Activated T-cell treated with anti-CD3 and anti-CD28 coated beads, Interleukin-2, amount 50 U/mL, for 1 hour (primary cell): ENCODE data around the gene ALK.

Source experiments
- DNase-seq: peaks from one replicate; pipeline ENCODE4 v3.0.0-alpha.2; 2020

The ALK gene

GRCh38 chr2:29640360-29640759, 281.0 kb downstream of the ALK start:
- DNase-seq = no peak

- no peak for DNase-seq
Observed at GRCh38 chr2:29638641-29639040, 282.7 kb downstream of the ALK start.

GRCh38 chr2:29634916-29635315, 286.5 kb downstream of the ALK start:
- no peak for DNase-seq

GRCh38 chr2:29632018-29632417, 289.4 kb downstream of the ALK start:
- no peak for DNase-seq

GRCh38 chr2:29629495-29629894, 291.9 kb downstream of the ALK start:
- DNase-seq = no peak

GRCh38 chr2:29628862-29629261, 292.5 kb downstream of the ALK start:
- DNase-seq = no peak

- no peak for DNase-seq
Observed at GRCh38 chr2:29628108-29628745, 293.2 kb downstream of the ALK start.

- DNase-seq = no peak
Observed at GRCh38 chr2:29627279-29627711, 294.1 kb downstream of the ALK start.

- DNase-seq = no peak
Observed at GRCh38 chr2:29620890-29621289, 300.5 kb downstream of the ALK start.

GRCh38 chr2:29619689-29620088, 301.7 kb downstream of the ALK start:
- no peak for DNase-seq

- no peak for DNase-seq
Observed at GRCh38 chr2:29618024-29618423, 303.4 kb downstream of the ALK start.

- no peak for DNase-seq
Observed at GRCh38 chr2:29617351-29617750, 304.0 kb downstream of the ALK start.

GRCh38 chr2:29616569-29616968, 304.8 kb downstream of the ALK start:
- DNase-seq = no peak

GRCh38 chr2:29615841-29616240, 305.5 kb downstream of the ALK start:
- DNase-seq = no peak

- DNase-seq = no peak
Observed at GRCh38 chr2:29615183-29615582, 306.2 kb downstream of the ALK start.

GRCh38 chr2:29614295-29614830, 307.0 kb downstream of the ALK start:
- no peak for DNase-seq

- no peak for DNase-seq
Observed at GRCh38 chr2:29613792-29614266, 307.6 kb downstream of the ALK start.

GRCh38 chr2:29613067-29613466, 308.3 kb downstream of the ALK start:
- no peak for DNase-seq

- no peak for DNase-seq
Observed at GRCh38 chr2:29612568-29612967, 308.8 kb downstream of the ALK start.

GRCh38 chr2:29611850-29612249, 309.5 kb downstream of the ALK start:
- DNase-seq = no peak

- no peak for DNase-seq
Observed at GRCh38 chr2:29611261-29611660, 310.1 kb downstream of the ALK start.

GRCh38 chr2:29610569-29610968, 310.8 kb downstream of the ALK start:
- DNase-seq = no peak

GRCh38 chr2:29607038-29607420, 314.4 kb downstream of the ALK start:
- no peak for DNase-seq

- no peak for DNase-seq
Observed at GRCh38 chr2:29606104-29607037, 315.0 kb downstream of the ALK start.
